OCI-LY1 (cell line): ENCODE data around the gene EEF1E1.

Experiments used
- CTCF ChIP-seq: fragments of 200-600 bp; sonication (generic), shearing (Covaris generic); IDR thresholded peaks from 2 replicates; pipeline ENCODE4 v1.5.1; 2017; ENCODE audit warnings: mild to moderate bottlenecking, antibody characterized with exemption, low read length, moderate library complexity, mixed read lengths
- EZH2 ChIP-seq: fragments of 200-600 bp; sonication (generic), shearing (Covaris generic); IDR thresholded peaks from 2 replicates; pipeline ENCODE4 v1.8.0; 2017; ENCODE audit warnings: borderline replicate concordance, mixed run types, mild to moderate bottlenecking, antibody characterized with exemption, low read length, moderate library complexity, mixed read lengths

- TF ChIP-seq CTCF (no peak), EZH2 (no peak)
Measured at GRCh38 chr6:8069151-8069550, 33.2 kb downstream of the EEF1E1 start.
